GM10266 (cell line): Measurements from ENCODE around the gene MGARP.
A peak's percentile ranks its signal among the peaks of the same experiment; 100 is the strongest.
"Not testable (repeated sequence)": the region's sequence is repeated elsewhere in the genome, so short reads cannot be mapped to it uniquely, and the experiment has no call there.

Source experiments
- DNase-seq: peaks from one replicate; pipeline ENCODE4 v3.0.0; 2012; ENCODE audit errors: extremely low spot score
- TF ChIP-seq, protein P1 (sequence below): IDR thresholded peaks from 2 replicates; pipeline ENCODE4 v1.5.1; 2012; ENCODE audit warnings: mild to moderate bottlenecking, low read depth; ENCODE audit not compliant: control insufficient read depth, insufficient read depth; ENCODE audit errors: missing control alignments

Gene MGARP

DNA sequence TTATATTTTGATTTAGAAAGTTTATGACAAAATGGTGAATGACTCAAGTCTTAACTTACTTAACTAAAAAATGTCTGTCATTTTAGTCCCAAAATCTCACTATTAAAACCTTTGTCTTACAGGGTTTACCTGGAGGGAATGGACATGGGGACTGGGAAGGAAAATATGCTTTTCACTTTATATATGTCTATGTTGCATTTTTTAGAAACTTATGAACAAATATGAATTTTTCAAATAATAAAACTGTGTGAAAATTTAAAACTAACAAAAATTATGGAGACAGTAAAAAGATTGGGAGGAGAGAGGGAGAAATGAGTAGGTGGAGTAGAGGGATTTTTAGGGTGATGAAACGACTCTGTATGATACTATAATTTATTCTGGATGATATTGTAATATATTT lies 6.2 kb downstream of the MGARP start:
- TF ChIP-seq, protein P1, sequence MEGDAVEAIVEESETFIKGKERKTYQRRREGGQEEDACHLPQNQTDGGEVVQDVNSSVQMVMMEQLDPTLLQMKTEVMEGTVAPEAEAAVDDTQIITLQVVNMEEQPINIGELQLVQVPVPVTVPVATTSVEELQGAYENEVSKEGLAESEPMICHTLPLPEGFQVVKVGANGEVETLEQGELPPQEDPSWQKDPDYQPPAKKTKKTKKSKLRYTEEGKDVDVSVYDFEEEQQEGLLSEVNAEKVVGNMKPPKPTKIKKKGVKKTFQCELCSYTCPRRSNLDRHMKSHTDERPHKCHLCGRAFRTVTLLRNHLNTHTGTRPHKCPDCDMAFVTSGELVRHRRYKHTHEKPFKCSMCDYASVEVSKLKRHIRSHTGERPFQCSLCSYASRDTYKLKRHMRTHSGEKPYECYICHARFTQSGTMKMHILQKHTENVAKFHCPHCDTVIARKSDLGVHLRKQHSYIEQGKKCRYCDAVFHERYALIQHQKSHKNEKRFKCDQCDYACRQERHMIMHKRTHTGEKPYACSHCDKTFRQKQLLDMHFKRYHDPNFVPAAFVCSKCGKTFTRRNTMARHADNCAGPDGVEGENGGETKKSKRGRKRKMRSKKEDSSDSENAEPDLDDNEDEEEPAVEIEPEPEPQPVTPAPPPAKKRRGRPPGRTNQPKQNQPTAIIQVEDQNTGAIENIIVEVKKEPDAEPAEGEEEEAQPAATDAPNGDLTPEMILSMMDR = no peak
- DNase-seq = no peak

DNA sequence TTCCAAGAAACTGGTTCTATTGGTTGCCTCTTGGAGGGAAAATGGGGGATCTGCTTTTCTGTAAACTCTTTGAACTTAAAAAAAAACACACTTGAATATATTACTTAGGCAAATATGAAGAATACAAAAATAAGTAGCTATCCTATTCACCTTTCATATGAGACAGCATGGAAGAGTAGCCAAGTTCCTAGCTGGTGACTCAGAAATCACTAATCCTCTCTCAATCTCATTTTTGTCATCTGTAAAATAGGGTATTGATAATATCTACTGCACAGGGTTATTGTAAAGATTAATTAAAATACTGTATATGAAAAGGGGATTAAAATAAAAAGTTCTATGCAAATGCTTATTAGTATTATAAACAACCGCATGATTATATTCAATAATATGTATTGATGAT lies 12.7 kb downstream of the MGARP start:
- TF ChIP-seq, protein P1 = no peak
- no peak for DNase-seq

DNA sequence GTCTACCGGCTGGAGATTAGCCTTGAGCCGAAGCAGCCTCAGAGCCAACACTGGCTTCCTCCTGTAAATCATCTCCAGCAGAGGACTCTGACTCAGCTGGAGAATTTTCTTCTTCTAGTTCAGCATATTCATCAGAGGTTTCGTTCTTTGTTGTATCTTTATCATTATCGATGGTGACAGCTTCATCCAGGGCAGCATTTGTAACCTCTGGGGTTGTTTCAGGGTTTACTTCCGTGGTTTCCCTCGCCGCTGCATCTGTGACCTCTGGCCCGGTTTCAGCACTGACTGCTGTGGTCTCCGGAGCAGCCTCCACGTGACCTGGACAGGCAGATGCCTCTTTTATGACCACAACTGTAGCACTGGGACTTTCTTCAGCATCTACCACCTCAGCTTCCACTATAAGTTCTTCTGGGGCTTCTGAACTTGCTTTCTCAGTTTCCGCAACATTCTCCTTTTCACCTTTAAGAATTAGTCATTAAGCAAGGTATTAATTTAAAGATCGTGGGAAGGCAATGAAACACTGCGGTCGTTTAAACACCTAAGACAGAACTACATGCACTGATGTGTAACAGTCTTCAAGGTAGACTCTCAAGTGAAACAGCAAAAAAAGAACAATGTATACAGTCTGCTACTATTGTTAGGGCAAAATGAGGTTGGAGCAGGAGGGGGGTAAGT lies 13.3 kb downstream of the MGARP start:
- TF ChIP-seq, protein P1 = no peak
- DNase-seq = peak; percentile 88

DNA sequence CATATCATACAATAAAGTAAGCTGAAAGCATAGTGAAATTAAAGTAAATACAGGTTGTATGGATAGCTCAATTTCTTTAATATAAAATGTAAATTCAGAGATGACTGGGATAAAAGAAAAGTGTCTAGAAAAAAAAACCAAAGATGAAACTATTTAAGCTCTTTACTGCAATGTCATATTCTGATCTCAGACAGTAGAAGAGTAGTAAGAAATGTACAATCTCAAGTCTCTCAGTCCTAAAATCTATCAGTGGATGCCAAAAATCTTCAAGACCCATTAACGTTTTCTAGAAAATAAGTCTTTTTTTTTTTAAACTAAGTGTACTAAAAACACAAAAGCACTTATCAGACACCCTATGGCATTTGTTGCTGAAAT lies 13.8 kb downstream of the MGARP start:
- no peak for DNase-seq
- TF ChIP-seq, protein P1 = no peak

DNA sequence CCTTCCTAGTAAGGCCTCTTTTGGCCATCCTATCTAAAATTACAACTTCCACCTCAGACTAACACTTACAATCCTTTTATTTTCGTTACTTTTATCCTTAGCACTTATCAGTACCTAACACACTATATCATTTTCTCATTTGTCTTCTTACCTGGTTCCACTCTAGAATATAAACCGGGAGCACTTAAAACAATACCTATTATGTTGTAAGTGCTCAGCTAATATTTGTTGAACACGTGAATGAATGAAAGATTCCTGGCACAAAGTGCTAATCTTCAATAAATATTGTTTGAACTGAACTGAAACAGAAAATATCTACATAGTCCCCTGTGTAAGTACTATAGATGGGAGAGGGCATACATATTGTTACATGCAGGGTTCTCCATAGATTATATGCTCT lies 14.4 kb downstream of the MGARP start:
- no peak for DNase-seq

DNA sequence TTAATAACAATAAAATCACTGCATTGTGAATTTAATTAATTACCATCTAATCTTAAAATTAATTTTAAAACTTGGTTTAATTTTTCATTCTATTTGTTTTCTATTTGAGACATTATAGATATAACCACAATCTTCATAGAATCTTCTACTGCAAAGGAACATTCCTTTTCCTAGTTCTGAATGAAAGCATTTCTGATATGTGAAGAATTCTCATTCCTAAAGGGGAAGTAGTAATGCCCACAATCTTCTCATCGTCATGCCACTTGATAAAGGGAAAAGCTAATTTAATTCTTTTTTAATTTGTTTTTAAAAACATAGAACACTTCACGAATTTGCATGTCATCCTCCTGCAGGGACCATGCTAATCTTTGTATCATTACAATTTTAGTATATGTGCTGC lies 23.7 kb downstream of the MGARP start:
- TF ChIP-seq, protein P1 = no peak

More for the DNA sequence above, 14.4 kb downstream of the MGARP start:
- TF ChIP-seq, protein P1 = no peak

GRCh38 chr4:139255581-139255980 lies 24.4 kb downstream of the MGARP start:
- not testable (repeated sequence) for DNase-seq

More for the DNA sequence above, 23.7 kb downstream of the MGARP start:
- no peak for DNase-seq

- TF ChIP-seq, protein P1 = no peak
- DNase-seq = no peak
These were observed 26.3 kb downstream of the MGARP start for GRCh38 chr4:139253713-139254112.
